Measurements from ENCODE around the gene ATP8A1.

GRCh38 chr4:42678512-42678911 lies 21.6 kb upstream of the ATP8A1 start:
- TF ChIP-seq CTCF (IDR thresholded peaks at IDR 0.05), result no peak
- TF ChIP-seq POLR2A (IDR thresholded peaks at IDR 0.05), result no peak
- TF ChIP-seq POLR2AphosphoS5 (IDR thresholded peaks at IDR 0.05), result no peak
- TF ChIP-seq EP300 (IDR thresholded peaks at IDR 0.05), result no peak

Data from upper lobe of left lung (tissue), 4 donors.